ENCODE measurements around the gene TARDBP. TPM values are rescaled to one million over a fixed set of nuclear protein-coding genes. Genes with fewer than 3 reads are reported as not detected.

Gene TARDBP
- total and polyA plus RNA-seq, 2 experiments from 2014 or later = 80.0 to 129 TPM

- H3K36me3 ChIP-seq (replicated peaks; ENCODE audit: insufficient read depth, low read depth) = peaks cover 6% of the 10 kb centered on the region
- WGBS (ENCODE audit: low lambda C conversion rate, missing lambda C conversion rate) = 95% methylated on average over 17 of the region's 17 CpGs
- H3K4me3 ChIP-seq = no peak overlapping the region
- H3K4me1 ChIP-seq (ENCODE audit: insufficient read depth) = no peaks in the 10 kb centered on the region
- H3K4me2 ChIP-seq = no peak overlapping the region
- no peaks in the 10 kb centered on the region for H3K9me2 ChIP-seq (replicated peaks; ENCODE audit: insufficient read depth)
- TF ChIP-seq CTCF (IDR thresholded peaks at IDR 0.05; ENCODE audit: poor library complexity) (no peak), EZH2phosphoT487 (IDR thresholded peaks at IDR 0.05; ENCODE audit: low read depth, severe bottlenecking, unreplicated experiment) (no peak), EZH2 (IDR thresholded peaks at IDR 0.05; ENCODE audit: borderline replicate concordance) (no peak)
- no peaks in the 10 kb centered on the region for H3K79me2 ChIP-seq
- H3K27ac ChIP-seq = no peak overlapping the region
- no peaks in the 10 kb centered on the region for H4K20me1 ChIP-seq (ENCODE audit: insufficient read depth, poor library complexity, severe bottlenecking)
- no peaks in the 10 kb centered on the region for H3K27me3 ChIP-seq
- no peak for DNase-seq (ENCODE audit: low spot score)
- no peaks in the 10 kb centered on the region for H3K9me3 ChIP-seq (ENCODE audit: low read depth)
- no peak overlapping the region for H2AFZ ChIP-seq
Observed at GRCh38 chr1:11068600-11069473, 56.4 kb downstream of the TARDBP start.

GRCh38 chr1:11070876-11071275 lies 58.4 kb downstream of the TARDBP start:
- 92% methylated on average over 11 of the region's 11 CpGs for WGBS (ENCODE audit: low lambda C conversion rate, missing lambda C conversion rate)
- no peak for DNase-seq (ENCODE audit: low spot score)
- Histone ChIP-seq H4K20me1 (ENCODE audit: insufficient read depth, poor library complexity, severe bottlenecking) (no peaks in the 10 kb centered on the region), H3K9me2 (replicated peaks; ENCODE audit: insufficient read depth) (no peaks in the 10 kb centered on the region), H3K27me3 (no peaks in the 10 kb centered on the region), H3K36me3 (replicated peaks; ENCODE audit: insufficient read depth, low read depth) (no peaks in the 10 kb centered on the region), H3K4me3 (no peak overlapping the region), H3K4me2 (no peak overlapping the region), H3K79me2 (no peaks in the 10 kb centered on the region), H3K27ac (no peak overlapping the region), H2AFZ (no peak overlapping the region), H3K9me3 (ENCODE audit: low read depth) (no peaks in the 10 kb centered on the region), H3K4me1 (ENCODE audit: insufficient read depth) (no peaks in the 10 kb centered on the region)
- TF ChIP-seq CTCF (IDR thresholded peaks at IDR 0.05; ENCODE audit: poor library complexity) (no peak), EZH2 (IDR thresholded peaks at IDR 0.05; ENCODE audit: borderline replicate concordance) (no peak), EZH2phosphoT487 (IDR thresholded peaks at IDR 0.05; ENCODE audit: low read depth, severe bottlenecking, unreplicated experiment) (no peak)

- Histone ChIP-seq H4K20me1 (ENCODE audit: insufficient read depth, poor library complexity, severe bottlenecking) (no peaks in the 10 kb centered on the region), H3K4me2 (no peak overlapping the region), H3K27me3 (no peaks in the 10 kb centered on the region), H3K4me3 (no peak overlapping the region), H3K4me1 (ENCODE audit: insufficient read depth) (no peaks in the 10 kb centered on the region), H3K27ac (no peak overlapping the region), H3K36me3 (replicated peaks; ENCODE audit: insufficient read depth, low read depth) (no peaks in the 10 kb centered on the region), H3K79me2 (no peaks in the 10 kb centered on the region), H3K9me3 (ENCODE audit: low read depth) (no peaks in the 10 kb centered on the region), H3K9me2 (replicated peaks; ENCODE audit: insufficient read depth) (no peaks in the 10 kb centered on the region), H2AFZ (no peak overlapping the region)
- no peak for DNase-seq (ENCODE audit: low spot score)
- TF ChIP-seq EZH2 (IDR thresholded peaks at IDR 0.05; ENCODE audit: borderline replicate concordance) (no peak), CTCF (IDR thresholded peaks at IDR 0.05; ENCODE audit: poor library complexity) (no peak)
- WGBS (ENCODE audit: low lambda C conversion rate, missing lambda C conversion rate) = 86% methylated on average over 15 of the region's 15 CpGs
Observed at GRCh38 chr1:11071463-11072215, 59.2 kb downstream of the TARDBP start.

Measured in hepatocyte (in vitro differentiated cells).